GDM1 (cell line): ENCODE measurements around the gene PLCB1.
"Not testable (repeated sequence)": the region's sequence is repeated elsewhere in the genome, so short reads cannot be mapped to it uniquely, and the experiment has no call there.

ENCODE experiments used
- DNase-seq: peaks from one replicate; lab custom pipeline; 2025; lab: John Stamatoyannopoulos, UW

Gene PLCB1

GRCh38 chr20:8447262-8448120 is 315.4 kb downstream of the PLCB1 start:
- DNase-seq: no peak

- no peak for DNase-seq
These were observed 317.1 kb downstream of the PLCB1 start for GRCh38 chr20:8449123-8449522.

- DNase-seq: peak; percentile 19
These were observed 322.2 kb downstream of the PLCB1 start for GRCh38 chr20:8454137-8454712.

GRCh38 chr20:8456765-8457164 is 324.7 kb downstream of the PLCB1 start:
- no peak for DNase-seq

GRCh38 chr20:8457978-8458377 is 325.9 kb downstream of the PLCB1 start:
- peak; percentile 81 for DNase-seq

- DNase-seq: no peak
These were observed 329.1 kb downstream of the PLCB1 start for GRCh38 chr20:8461186-8461585.

GRCh38 chr20:8464368-8464767 is 332.3 kb downstream of the PLCB1 start:
- DNase-seq: no peak

- DNase-seq: not testable (repeated sequence)
These were observed 334.7 kb downstream of the PLCB1 start for GRCh38 chr20:8466781-8467180.

- DNase-seq: no peak
These were observed 338.1 kb downstream of the PLCB1 start for GRCh38 chr20:8470156-8470555.

- DNase-seq: no peak
These were observed 339.4 kb downstream of the PLCB1 start for GRCh38 chr20:8471465-8471864.

GRCh38 chr20:8473459-8473858 is 341.4 kb downstream of the PLCB1 start:
- DNase-seq: no peak

GRCh38 chr20:8474027-8474668 is 342.1 kb downstream of the PLCB1 start:
- no peak for DNase-seq

- DNase-seq: no peak
These were observed 344.0 kb downstream of the PLCB1 start for GRCh38 chr20:8476021-8476420.

GRCh38 chr20:8480597-8480996 is 348.5 kb downstream of the PLCB1 start:
- no peak for DNase-seq

GRCh38 chr20:8487696-8488095 is 355.6 kb downstream of the PLCB1 start:
- no peak for DNase-seq

- no peak for DNase-seq
These were observed 357.2 kb downstream of the PLCB1 start for GRCh38 chr20:8489094-8489883.

GRCh38 chr20:8490076-8490830 is 358.2 kb downstream of the PLCB1 start:
- no peak for DNase-seq

GRCh38 chr20:8492173-8492572 is 360.1 kb downstream of the PLCB1 start:
- DNase-seq: no peak

- no peak for DNase-seq
These were observed 366.5 kb downstream of the PLCB1 start for GRCh38 chr20:8498571-8498970.

- DNase-seq: no peak
These were observed 372.0 kb downstream of the PLCB1 start for GRCh38 chr20:8504030-8504429.

- no peak for DNase-seq
These were observed 373.6 kb downstream of the PLCB1 start for GRCh38 chr20:8505476-8506200.
